ENCODE measurements around the gene OR14C36.

GRCh38 chr1:248324468-248324867 lies 24.1 kb upstream of the OR14C36 start, which contains the start of gene OR2M7:
- TF ChIP-seq TAF1 (CRISPR knock-in tag; IDR thresholded peaks at IDR 0.05): no peak
- TF ChIP-seq, protein P1, sequence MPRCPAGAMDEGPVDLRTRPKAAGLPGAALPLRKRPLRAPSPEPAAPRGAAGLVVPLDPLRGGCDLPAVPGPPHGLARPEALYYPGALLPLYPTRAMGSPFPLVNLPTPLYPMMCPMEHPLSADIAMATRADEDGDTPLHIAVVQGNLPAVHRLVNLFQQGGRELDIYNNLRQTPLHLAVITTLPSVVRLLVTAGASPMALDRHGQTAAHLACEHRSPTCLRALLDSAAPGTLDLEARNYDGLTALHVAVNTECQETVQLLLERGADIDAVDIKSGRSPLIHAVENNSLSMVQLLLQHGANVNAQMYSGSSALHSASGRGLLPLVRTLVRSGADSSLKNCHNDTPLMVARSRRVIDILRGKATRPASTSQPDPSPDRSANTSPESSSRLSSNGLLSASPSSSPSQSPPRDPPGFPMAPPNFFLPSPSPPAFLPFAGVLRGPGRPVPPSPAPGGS (CRISPR knock-in tag; IDR thresholded peaks at IDR 0.05): no peak
- no peak for TF ChIP-seq RAD21 (CRISPR knock-in tag; IDR thresholded peaks at IDR 0.05)
- TF ChIP-seq FOSL1 (CRISPR knock-in tag; IDR thresholded peaks at IDR 0.05; ENCODE audit: borderline replicate concordance): no peak
- TF ChIP-seq, protein P2, sequence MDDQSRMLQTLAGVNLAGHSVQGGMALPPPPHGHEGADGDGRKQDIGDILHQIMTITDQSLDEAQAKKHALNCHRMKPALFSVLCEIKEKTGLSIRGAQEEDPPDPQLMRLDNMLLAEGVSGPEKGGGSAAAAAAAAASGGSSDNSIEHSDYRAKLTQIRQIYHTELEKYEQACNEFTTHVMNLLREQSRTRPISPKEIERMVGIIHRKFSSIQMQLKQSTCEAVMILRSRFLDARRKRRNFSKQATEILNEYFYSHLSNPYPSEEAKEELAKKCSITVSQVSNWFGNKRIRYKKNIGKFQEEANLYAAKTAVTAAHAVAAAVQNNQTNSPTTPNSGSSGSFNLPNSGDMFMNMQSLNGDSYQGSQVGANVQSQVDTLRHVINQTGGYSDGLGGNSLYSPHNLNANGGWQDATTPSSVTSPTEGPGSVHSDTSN (CRISPR knock-in tag; IDR thresholded peaks at IDR 0.05; ENCODE audit: borderline replicate concordance): no peak
- no peak for TF ChIP-seq DPF2 (CRISPR knock-in tag; IDR thresholded peaks at IDR 0.05; ENCODE audit: borderline replicate concordance, low read depth)
- no peak for TF ChIP-seq ZNF564 (CRISPR knock-in tag; IDR thresholded peaks at IDR 0.05)
- no peak for TF ChIP-seq ZNF274 (CRISPR knock-in tag; IDR thresholded peaks at IDR 0.05)
- TF ChIP-seq RFX5 (IDR thresholded peaks at IDR 0.05; ENCODE audit: low read depth, low read length): no peak
- no peak for TF ChIP-seq ZNF713 (CRISPR knock-in tag; IDR thresholded peaks at IDR 0.05)
- no peak for TF ChIP-seq HOXA7 (CRISPR knock-in tag; IDR thresholded peaks at IDR 0.05)
